ENCODE measurements around the gene SCN4B.

Gene SCN4B

GRCh38 chr11:118151431-118151830, 1.2 kb downstream of the SCN4B start:
- DNase-seq: no peak

- DNase-seq: no peak
Measured at GRCh38 chr11:118149493-118149892, 3.1 kb downstream of the SCN4B start.

GRCh38 chr11:118148856-118149255, 3.8 kb downstream of the SCN4B start:
- DNase-seq: no peak

GRCh38 chr11:118148240-118148639, 4.4 kb downstream of the SCN4B start:
- no peak for DNase-seq

GRCh38 chr11:118147502-118147901, 5.1 kb downstream of the SCN4B start:
- peak; percentile 9 to 13 for DNase-seq

- no peak for DNase-seq
Measured at GRCh38 chr11:118146554-118146953, 6.1 kb downstream of the SCN4B start.

GRCh38 chr11:118145285-118146227, 7.1 kb downstream of the SCN4B start:
- peak; percentile 66 to 83 for DNase-seq

- DNase-seq: no peak
Measured at GRCh38 chr11:118144301-118145268, 8.0 kb downstream of the SCN4B start.

GRCh38 chr11:118143661-118144185, 8.9 kb downstream of the SCN4B start:
- no peak for DNase-seq

- peak; percentile 64 to 68 for DNase-seq
Measured at GRCh38 chr11:118142809-118143208, 9.8 kb downstream of the SCN4B start.

GRCh38 chr11:118142081-118142480, 10.5 kb downstream of the SCN4B start:
- DNase-seq: peak; percentile 22 to 24

- DNase-seq: no peak
Measured at GRCh38 chr11:118139578-118139977, 13.0 kb downstream of the SCN4B start.

- DNase-seq: no peak
Measured at GRCh38 chr11:118138839-118139420, 13.7 kb downstream of the SCN4B start.

GRCh38 chr11:118136801-118137200, 15.8 kb downstream of the SCN4B start:
- no peak for DNase-seq

- no peak for DNase-seq
Measured at GRCh38 chr11:118136341-118136740, 16.3 kb downstream of the SCN4B start.

- no peak for DNase-seq
Measured at GRCh38 chr11:118135796-118136165, 16.8 kb downstream of the SCN4B start.

GRCh38 chr11:118135051-118135795, 17.4 kb downstream of the SCN4B start:
- DNase-seq: no peak

- no peak for DNase-seq
Measured at GRCh38 chr11:118133816-118134215, 18.8 kb downstream of the SCN4B start.

- DNase-seq: no peak
Measured at GRCh38 chr11:118132385-118133151, 20.1 kb downstream of the SCN4B start.

- DNase-seq: peak; percentile 55 to 62
Measured at GRCh38 chr11:118129471-118130172, 23.0 kb downstream of the SCN4B start.
